Measurements from ENCODE around the gene ETS1.

The ETS1 gene

GRCh38 chr11:128565881-128566280 is 21.5 kb downstream of the ETS1 start:
- DNase-seq (ENCODE audit: low spot score): no peak

- no peak for DNase-seq (ENCODE audit: low spot score)
Measured at GRCh38 chr11:128564642-128565245, 22.6 kb downstream of the ETS1 start.

- DNase-seq (ENCODE audit: low spot score): no peak
Measured at GRCh38 chr11:128563942-128564641, 23.3 kb downstream of the ETS1 start.

GRCh38 chr11:128563308-128563707 is 24.1 kb downstream of the ETS1 start:
- no peak for DNase-seq (ENCODE audit: low spot score)

- no peak for DNase-seq (ENCODE audit: low spot score)
Measured at GRCh38 chr11:128559496-128560103, 27.8 kb downstream of the ETS1 start.

GRCh38 chr11:128555606-128556005 is 31.8 kb downstream of the ETS1 start:
- peak; percentile 31 for DNase-seq (ENCODE audit: low spot score)

GRCh38 chr11:128553662-128554362 is 33.5 kb downstream of the ETS1 start:
- no peak for DNase-seq (ENCODE audit: low spot score)

- no peak for DNase-seq (ENCODE audit: low spot score)
Measured at GRCh38 chr11:128552783-128553661, 34.3 kb downstream of the ETS1 start.

GRCh38 chr11:128551611-128552335 is 35.6 kb downstream of the ETS1 start:
- DNase-seq (ENCODE audit: low spot score): no peak

- DNase-seq (ENCODE audit: low spot score): no peak
Measured at GRCh38 chr11:128551058-128551457, 36.3 kb downstream of the ETS1 start.

GRCh38 chr11:128550261-128550821 is 37.0 kb downstream of the ETS1 start:
- no peak for DNase-seq (ENCODE audit: low spot score)

GRCh38 chr11:128549256-128549944 is 38.0 kb downstream of the ETS1 start:
- DNase-seq (ENCODE audit: low spot score): no peak

- no peak for DNase-seq (ENCODE audit: low spot score)
Measured at GRCh38 chr11:128548649-128549255, 38.6 kb downstream of the ETS1 start.

- DNase-seq (ENCODE audit: low spot score): no peak
Measured at GRCh38 chr11:128547946-128548648, 39.3 kb downstream of the ETS1 start.

- no peak for DNase-seq (ENCODE audit: low spot score)
Measured at GRCh38 chr11:128546916-128547315, 40.4 kb downstream of the ETS1 start.

GRCh38 chr11:128544471-128545051 is 42.8 kb downstream of the ETS1 start:
- no peak for DNase-seq (ENCODE audit: low spot score)

- DNase-seq (ENCODE audit: low spot score): no peak
Measured at GRCh38 chr11:128540469-128540868, 46.9 kb downstream of the ETS1 start.

- DNase-seq (ENCODE audit: low spot score): no peak
Measured at GRCh38 chr11:128536506-128536905, 50.9 kb downstream of the ETS1 start.
